HepG2 (cell line): ENCODE results near the gene TRPT1. TPM values are rescaled to one million over a fixed set of nuclear protein-coding genes. Genes with fewer than 3 reads are reported as not detected.

Experiments
- AHR ChIP-seq: IDR thresholded peaks from 2 replicates; pipeline ENCODE4 v1.6.1; 2018; ENCODE audit warnings: missing genetic modification reagents, missing compliant biosample characterization
- AKNA ChIP-seq: sonication (generic); formaldehyde crosslinking; IDR thresholded peaks from 2 replicates; pipeline ENCODE4 v1.4.0; 2020; ENCODE audit warnings: missing genetic modification reagents, borderline replicate concordance
- E2F5 ChIP-seq: sonication (generic); formaldehyde crosslinking; conservative IDR thresholded peaks from 2 replicates; pipeline ENCODE4 v1.4.0; 2020; ENCODE audit warnings: missing genetic modification reagents
- ETS1 ChIP-seq: sonication (generic); formaldehyde crosslinking; IDR thresholded peaks from 2 replicates; pipeline ENCODE4 v1.4.0; 2020; ENCODE audit warnings: missing genetic modification reagents
- GABPB1 ChIP-seq: IDR thresholded peaks from 2 replicates; pipeline ENCODE4 v1.6.1; 2016; ENCODE audit warnings: mild to moderate bottlenecking, missing genetic modification reagents, moderate library complexity, missing compliant biosample characterization
- MXI1 ChIP-seq: IDR thresholded peaks from 3 replicates; pipeline ENCODE4 v1.6.1; 2012; ENCODE audit warnings: low read depth, low read length, inconsistent platforms, borderline replicate concordance
- POLR2AphosphoS5 ChIP-seq: IDR thresholded peaks from 2 replicates; pipeline ENCODE4 v1.6.1; 2012; ENCODE audit warnings: low read depth, low read length
- RBM39 ChIP-seq: fragments of 200-400 bp; formaldehyde crosslinking; IDR thresholded peaks from one replicate; pipeline ENCODE4 v1.6.1; 2018; ENCODE audit warnings: antibody characterized with exemption, mild to moderate bottlenecking, low read depth, low read length; ENCODE audit not compliant: poor library complexity, severe bottlenecking
- SATB2 ChIP-seq: sonication (generic); formaldehyde crosslinking; IDR thresholded peaks from 2 replicates; pipeline ENCODE4 v1.5.0; 2020; ENCODE audit warnings: missing genetic modification reagents
- TBL1XR1 ChIP-seq: fragments of 150-350 bp; IDR thresholded peaks from 2 replicates; pipeline ENCODE4 v1.6.1; 2014; ENCODE audit warnings: borderline replicate concordance, low read length; ENCODE audit not compliant: partially characterized antibody
- TRIM24 ChIP-seq: sonication (generic); formaldehyde crosslinking; IDR thresholded peaks from 2 replicates; pipeline ENCODE4 v1.8.0; 2022; ENCODE audit warnings: mild to moderate bottlenecking, missing genetic modification reagents
- ZFP1 ChIP-seq: IDR thresholded peaks from 2 replicates; pipeline ENCODE4 v1.6.1; 2016
- ZFP36L2 ChIP-seq: sonication (generic); formaldehyde crosslinking; IDR thresholded peaks from 2 replicates; pipeline ENCODE4 v1.4.0; 2020; ENCODE audit warnings: missing genetic modification reagents
- ZNF224 ChIP-seq: sonication (generic); formaldehyde crosslinking; IDR thresholded peaks from 2 replicates; pipeline ENCODE4 v1.5.0; 2020; ENCODE audit warnings: mild to moderate bottlenecking, missing genetic modification reagents
- ZNF572 ChIP-seq: sonication (generic); formaldehyde crosslinking; IDR thresholded peaks from 2 replicates; pipeline ENCODE4 v1.5.1; 2020; ENCODE audit warnings: mild to moderate bottlenecking, missing genetic modification reagents
- polyA plus RNA-seq, 8 experiments: library from polyadenylated mRNA; depleted of rRNA in 3 of 8; stranded (reverse) in 7 of 8; unstranded in 1 of 8; fragments of >200 nt; fragmentation: Illumina TruSeq in 4 of 8; extraction: Trizol in 4 of 8; gene quantifications; 2 replicates each; pipeline versions ENCODE4 v1.2.1 to v1.2.3, GENCODE V29; 2011 to 2016; ENCODE audit warnings: low read depth in 4 of 8, missing spikeins in 1 of 8, mixed read lengths in 1 of 8; ENCODE audit not compliant: insufficient read depth in 1 of 8
- total RNA-seq, 5 experiments: library from RNA; depleted of rRNA; stranded (reverse); fragments of >200 nt; fragmentation: Illumina TruSeq; extraction: Trizol; gene quantifications; 2 replicates each; pipeline ENCODE4 v1.2.3, GENCODE V29; 2016; ENCODE audit warnings: low read depth in 1 of 5
- TF ChIP-seq, protein P1 (sequence below): sonication (generic); formaldehyde crosslinking; IDR thresholded peaks from 2 replicates; pipeline ENCODE4 v1.5.0; 2020; ENCODE audit warnings: mild to moderate bottlenecking, missing genetic modification reagents

TRPT1 gene
- total and polyA plus RNA-seq, 2 of the 13 experiments (the other 11 are each of a cell fraction or from before 2014, with no cell fraction given): 24.8 to 40.7 TPM

DNA sequence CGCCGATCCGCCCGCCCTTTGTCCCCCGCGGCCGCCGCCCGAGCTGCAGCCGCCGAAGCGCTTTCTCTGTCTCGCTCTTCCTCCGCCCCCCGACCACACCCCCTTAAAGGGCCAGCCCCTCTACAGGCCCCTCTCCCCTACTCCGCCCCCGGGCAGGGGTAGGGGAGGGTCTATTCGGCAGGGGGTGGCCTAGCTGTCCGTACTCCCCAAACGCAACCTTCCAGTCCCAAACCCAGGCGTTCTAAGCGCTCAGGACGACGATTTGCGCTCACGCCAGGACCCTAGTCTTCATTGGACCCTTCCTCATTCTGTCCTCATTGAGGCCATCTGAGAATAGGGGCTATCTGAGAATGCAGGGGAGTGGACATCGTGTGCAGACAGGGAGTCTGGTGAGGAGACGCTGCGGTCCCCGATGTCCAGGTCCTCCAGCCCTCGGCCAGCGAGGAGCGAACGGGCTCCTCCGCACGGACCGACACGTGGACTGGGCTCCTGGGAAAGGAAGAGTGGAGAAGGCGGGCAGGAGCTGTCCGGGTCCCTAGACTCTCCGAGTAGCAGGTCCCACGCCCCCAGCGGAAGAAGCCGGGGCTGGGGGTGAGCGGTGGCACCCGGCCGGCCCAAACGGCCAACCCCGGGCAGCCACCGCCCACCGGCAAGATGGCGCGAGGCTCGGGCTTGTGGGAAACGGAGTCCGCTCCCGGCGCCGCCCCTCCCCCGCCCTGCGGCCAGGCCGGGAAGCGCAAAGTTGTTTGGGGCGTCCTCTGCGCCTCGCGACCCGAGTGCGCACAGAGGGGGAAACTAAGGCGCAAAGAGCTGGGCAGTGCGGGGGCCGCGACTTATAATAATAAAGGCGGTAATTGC, 21.1 kb upstream of the TRPT1 start, which contains the start of gene PPP1R14B (continued):
- 0 out of 2 replicates have a peak, but pooled peaks have one; percentile 21 for TF ChIP-seq ETS1 (CRISPR knock-in tag)
- TF ChIP-seq POLR2AphosphoS5: peak; percentile 60
- TF ChIP-seq AKNA (CRISPR knock-in tag): no peak
- peak; percentile 83; the same call in 1 of the 2 replicates for TF ChIP-seq ZNF572
- TF ChIP-seq MXI1: peak; percentile 75; the same call in 1 of the 3 replicates
- TF ChIP-seq TBL1XR1: peak; percentile 6
- no peak; the same call in 1 of the 2 replicates for TF ChIP-seq E2F5
- no peak for TF ChIP-seq SATB2
- peak; percentile 91 for TF ChIP-seq GABPB1
- no peak for TF ChIP-seq ZFP1 (CRISPR knock-in tag)
- no peak for TF ChIP-seq ZFP36L2 (CRISPR knock-in tag)
- TF ChIP-seq RBM39: no peak
- TF ChIP-seq, protein P1, sequence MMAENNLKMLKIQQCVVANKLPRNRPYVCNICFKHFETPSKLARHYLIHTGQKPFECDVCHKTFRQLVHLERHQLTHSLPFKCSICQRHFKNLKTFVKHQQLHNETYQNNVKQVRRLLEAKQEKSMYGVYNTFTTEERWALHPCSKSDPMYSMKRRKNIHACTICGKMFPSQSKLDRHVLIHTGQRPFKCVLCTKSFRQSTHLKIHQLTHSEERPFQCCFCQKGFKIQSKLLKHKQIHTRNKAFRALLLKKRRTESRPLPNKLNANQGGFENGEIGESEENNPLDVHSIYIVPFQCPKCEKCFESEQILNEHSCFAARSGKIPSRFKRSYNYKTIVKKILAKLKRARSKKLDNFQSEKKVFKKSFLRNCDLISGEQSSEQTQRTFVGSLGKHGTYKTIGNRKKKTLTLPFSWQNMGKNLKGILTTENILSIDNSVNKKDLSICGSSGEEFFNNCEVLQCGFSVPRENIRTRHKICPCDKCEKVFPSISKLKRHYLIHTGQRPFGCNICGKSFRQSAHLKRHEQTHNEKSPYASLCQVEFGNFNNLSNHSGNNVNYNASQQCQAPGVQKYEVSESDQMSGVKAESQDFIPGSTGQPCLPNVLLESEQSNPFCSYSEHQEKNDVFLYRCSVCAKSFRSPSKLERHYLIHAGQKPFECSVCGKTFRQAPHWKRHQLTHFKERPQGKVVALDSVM (CRISPR knock-in tag): no peak
- peak; percentile 44; the same call in 1 of the 2 replicates for TF ChIP-seq AHR (CRISPR knock-in tag)
- TF ChIP-seq ZNF224: no peak
- TF ChIP-seq TRIM24 (CRISPR knock-in tag): no peak
